H9 (cell line): Measurements from ENCODE around the gene PTP4A2. TPM values are rescaled to one million over a fixed set of nuclear protein-coding genes. Genes with fewer than 3 reads are reported as not detected.

Experiments used
- DNase-seq: peaks from one replicate; pipeline ENCODE4 v3.0.0-alpha.2; 2017
- H2AFZ ChIP-seq: one replicate; pipeline ENCODE4 v1.6.1; 2013; ENCODE audit warnings: mild to moderate bottlenecking, low read length, control low read depth, moderate library complexity
- H2AK5ac ChIP-seq: 2 replicates; pipeline ENCODE4 v1.6.1; 2013; ENCODE audit warnings: low read length, control low read depth, mixed read lengths; ENCODE audit not compliant: insufficient read length
- H2BK120ac ChIP-seq: one replicate; pipeline ENCODE4 v1.6.1; 2013; ENCODE audit warnings: low read depth, mild to moderate bottlenecking, low read length, control low read depth, inconsistent platforms; ENCODE audit not compliant: poor library complexity, severe bottlenecking
- H2BK12ac ChIP-seq: 2 replicates; pipeline ENCODE4 v1.6.1; 2013; ENCODE audit warnings: low read length, control low read depth, mixed read lengths, low read depth; ENCODE audit not compliant: insufficient read length
- H2BK15ac ChIP-seq: 2 replicates; pipeline ENCODE4 v1.6.1; 2013; ENCODE audit warnings: low read depth, low read length, control low read depth
- H2BK20ac ChIP-seq: one replicate; pipeline ENCODE4 v1.6.1; 2013; ENCODE audit warnings: low read depth, mild to moderate bottlenecking, low read length, control low read depth, inconsistent platforms; ENCODE audit not compliant: poor library complexity, severe bottlenecking
- H2BK5ac ChIP-seq: 2 replicates; pipeline ENCODE4 v1.6.1; 2013; ENCODE audit warnings: low read length, control low read depth, mixed read lengths; ENCODE audit not compliant: insufficient read length
- H3K14ac ChIP-seq: 2 replicates; pipeline ENCODE4 v1.6.1; 2013; ENCODE audit warnings: low read length, control low read depth; ENCODE audit not compliant: insufficient read depth
- H3K18ac ChIP-seq: 2 replicates; pipeline ENCODE4 v1.6.1; 2013; ENCODE audit warnings: low read depth, mild to moderate bottlenecking, mixed read lengths, low read length, control low read depth; ENCODE audit not compliant: insufficient read length
- H3K23ac ChIP-seq: 2 replicates; pipeline ENCODE4 v1.6.1; 2013; ENCODE audit warnings: low read length, control low read depth, mixed read lengths, low read depth; ENCODE audit not compliant: insufficient read length
- H3K23me2 ChIP-seq: 2 replicates; pipeline ENCODE4 v1.6.1; 2013; ENCODE audit warnings: low read depth, mild to moderate bottlenecking, mixed read lengths, low read length, control low read depth; ENCODE audit not compliant: insufficient read length, poor library complexity, severe bottlenecking
- H3K27ac ChIP-seq: 2 replicates; pipeline ENCODE4 v1.5.1; 2013; ENCODE audit warnings: low read length, control low read depth, mixed read lengths, low read depth; ENCODE audit not compliant: insufficient read length
- H3K27me3 ChIP-seq: 2 replicates; pipeline ENCODE4 v1.6.1; 2013; ENCODE audit warnings: low read length, control low read depth, inconsistent platforms; ENCODE audit not compliant: insufficient read depth
- H3K4ac ChIP-seq: 2 replicates; pipeline ENCODE4 v1.6.1; 2013; ENCODE audit warnings: low read depth, mild to moderate bottlenecking, control low read depth, inconsistent platforms, low read length, moderate library complexity
- H3K4me1 ChIP-seq: 2 replicates; pipeline ENCODE4 v1.6.1; 2013; ENCODE audit warnings: low read length, control low read depth, inconsistent platforms; ENCODE audit not compliant: insufficient read depth
- H3K4me2 ChIP-seq: 2 replicates; pipeline ENCODE4 v1.6.1; 2013; ENCODE audit warnings: low read length, control low read depth, mixed read lengths; ENCODE audit not compliant: insufficient read length, insufficient read depth
- H3K56ac ChIP-seq: 2 replicates; pipeline ENCODE4 v1.6.1; 2013; ENCODE audit warnings: low read depth, mild to moderate bottlenecking, mixed read lengths, low read length, control low read depth; ENCODE audit not compliant: insufficient read length
- H3K79me1 ChIP-seq: 2 replicates; pipeline ENCODE4 v1.6.1; 2013; ENCODE audit warnings: low read depth, mild to moderate bottlenecking, moderate library complexity, low read length, control low read depth, inconsistent platforms; ENCODE audit not compliant: insufficient read depth, poor library complexity, severe bottlenecking
- H3K79me2 ChIP-seq: 2 replicates; pipeline ENCODE4 v1.6.1; 2013; ENCODE audit warnings: low read length, control low read depth, inconsistent platforms; ENCODE audit not compliant: insufficient read depth
- H3K9ac ChIP-seq: 2 replicates; pipeline ENCODE4 v1.6.1; 2013; ENCODE audit warnings: low read length, control low read depth, mixed read lengths; ENCODE audit not compliant: insufficient read length; ENCODE audit errors: extremely low read depth
- H3K9me3 ChIP-seq: one replicate; pipeline ENCODE4 v1.6.1; 2013; ENCODE audit warnings: low read depth, low read length, inconsistent platforms; ENCODE audit not compliant: control insufficient read depth
- H3T11ph ChIP-seq: one replicate; pipeline ENCODE4 v1.6.1; 2013; ENCODE audit warnings: mild to moderate bottlenecking, low read length, control low read depth, inconsistent platforms
- H4K20me1 ChIP-seq: one replicate; pipeline ENCODE4 v1.6.1; 2013; ENCODE audit not compliant: control insufficient read depth, insufficient read length, insufficient read depth
- H4K5ac ChIP-seq: 2 replicates; pipeline ENCODE4 v1.6.1; 2013; ENCODE audit warnings: low read depth, mild to moderate bottlenecking, mixed read lengths, low read length, control low read depth; ENCODE audit not compliant: insufficient read length
- H4K8ac ChIP-seq: replicated peaks from 2 replicates; pipeline ENCODE4 v1.6.1; 2013; ENCODE audit warnings: low read length, control low read depth, mixed read lengths, low read depth; ENCODE audit not compliant: insufficient read length
- H4K91ac ChIP-seq: 2 replicates; pipeline ENCODE4 v1.6.1; 2013; ENCODE audit warnings: low read depth, mild to moderate bottlenecking, moderate library complexity, mixed read lengths, low read length, control low read depth; ENCODE audit not compliant: insufficient read length
- H3K27ac Mint-ChIP-seq, 3 experiments: 2 replicates in 2 of 3; 3 replicates in 1 of 3; pipeline ENCODE4 v1.8.0; 2020 to 2021; ENCODE audit warnings: mixed read lengths in 3 of 3, mild to moderate bottlenecking in 1 of 3, moderate library complexity in 1 of 3
- H3K27me3 Mint-ChIP-seq: 2 replicates; pipeline ENCODE4 v1.8.0; 2021; ENCODE audit warnings: low read depth, mild to moderate bottlenecking, moderate library complexity, mixed read lengths
- H3K36me3 Mint-ChIP-seq, 3 experiments: 2 replicates in 2 of 3; 3 replicates in 1 of 3; pipeline ENCODE4 v1.8.0; 2020 to 2021; ENCODE audit warnings: low read depth in 3 of 3, mixed read lengths in 3 of 3; ENCODE audit not compliant: insufficient read depth in 1 of 3
- H3K4me1 Mint-ChIP-seq, 2 experiments: 2 replicates each; pipeline ENCODE4 v1.8.0; 2020; ENCODE audit warnings: mixed read lengths in 2 of 2
- H3K4me3 Mint-ChIP-seq, 2 experiments: 2 replicates in 1 of 2; 3 replicates in 1 of 2; pipeline ENCODE4 v1.8.0; 2020 to 2021; ENCODE audit warnings: mild to moderate bottlenecking in 2 of 2, mixed read lengths in 2 of 2, moderate library complexity in 1 of 2
- H3K9me3 Mint-ChIP-seq, 2 experiments: 2 replicates in 1 of 2; 3 replicates in 1 of 2; pipeline ENCODE4 v1.8.0; 2020; ENCODE audit warnings: mild to moderate bottlenecking in 2 of 2, mixed read lengths in 2 of 2, moderate library complexity in 1 of 2
- CTCF ChIP-seq: fragments of 200-600 bp; sonication (generic); conservative IDR thresholded peaks from 3 replicates; pipeline ENCODE4 v1.8.0; 2021; ENCODE audit warnings: antibody characterized with exemption, mild to moderate bottlenecking
- WGBS: extraction: QIAGEN DNeasy Blood & Tissue Kit; methylation state at CpG from one replicate; pipeline ENCODE4 v1.1.7; 2013; ENCODE audit warnings: missing lambda C conversion rate, low lambda C conversion rate, mixed read lengths; ENCODE audit not compliant: insufficient read length; ENCODE audit errors: extremely low coverage; 5-methylcytosine and 5-hydroxymethylcytosine counted together
- total RNA-seq: library from RNA; stranded (reverse); gene quantifications from 2 replicates; pipeline ENCODE4 v1.2.1, GENCODE V29; 2021

Gene PTP4A2
- total RNA-seq, 1 experiment from 2014 or later = 192 TPM

GRCh38 chr1:31866450-31867032 lies 71.6 kb downstream of the PTP4A2 start:
- no peak overlapping the region for H2BK15ac ChIP-seq
- no peak overlapping the region for H3K18ac ChIP-seq
- H2AFZ ChIP-seq = no peak overlapping the region
- H2BK12ac ChIP-seq = no peak overlapping the region
- Mint-ChIP-seq H3K4me1 (peaks cover 4% of the 10 kb centered on the region in 2 experiments), H3K27ac (peak overlapping the region in 1 of 3 experiments; percentile 68; a peak in 2 of 7 replicates), H3K27me3 (no peaks in the 10 kb centered on the region), H3K9me3 (no peaks in the 10 kb centered on the region), H3K36me3 (no peaks in the 10 kb centered on the region), H3K4me3 (no peak overlapping the region)
- H2AK5ac ChIP-seq = no peak overlapping the region
- TF ChIP-seq CTCF = no peak
- no peak for DNase-seq
- H3K9me3 ChIP-seq = no peaks in the 10 kb centered on the region
- no peak overlapping the region for H2BK20ac ChIP-seq
- no peaks in the 10 kb centered on the region for H3K4me1 ChIP-seq
- H3K4me2 ChIP-seq = no peak overlapping the region
- H3K4ac ChIP-seq = no peak overlapping the region
- WGBS = no CpG with 5 or more reads among the region's 5 CpGs
- no peak overlapping the region for H3K27ac ChIP-seq
- H3K9ac ChIP-seq = no peak overlapping the region
- H3K79me1 ChIP-seq = no peaks in the 10 kb centered on the region
- H4K20me1 ChIP-seq = no peaks in the 10 kb centered on the region
- H4K8ac ChIP-seq = no peak overlapping the region
- H3T11ph ChIP-seq = no peak overlapping the region
- H3K56ac ChIP-seq = no peak overlapping the region
- H4K5ac ChIP-seq = no peak overlapping the region
- H4K91ac ChIP-seq = no peak overlapping the region
- no peaks in the 10 kb centered on the region for H3K79me2 ChIP-seq
- no peak overlapping the region for H2BK120ac ChIP-seq
- no peaks in the 10 kb centered on the region for H3K23me2 ChIP-seq
- no peak overlapping the region for H2BK5ac ChIP-seq
- no peak overlapping the region for H3K23ac ChIP-seq
- no peak overlapping the region for H3K14ac ChIP-seq
- H3K27me3 ChIP-seq = no peaks in the 10 kb centered on the region
